HEK293T (cell line): ENCODE results near the gene CEMIP2.

Experiments
- CTCF ChIA-PET: fragments of 350-600 bp; formaldehyde crosslinking; extraction: SDS; loops from one replicate; lab custom pipeline; 2021; ENCODE audit warnings: antibody characterized with exemption, inconsistent platforms; lab: Yijun Ruan, JAX
- POLR2A ChIA-PET: fragments of 350-600 bp; formaldehyde crosslinking; extraction: SDS; loops from one replicate; lab custom pipeline; 2020; ENCODE audit warnings: antibody characterized with exemption, inconsistent platforms; lab: Yijun Ruan, JAX
- DNase-seq: peaks from one replicate; pipeline ENCODE4 v3.0.0; 2012; ENCODE audit warnings: mixed read lengths; ENCODE audit errors: extremely low spot score
- ARNT ChIP-seq: fragments of 450-650 bp; IDR thresholded peaks from 2 replicates; pipeline ENCODE4 v1.6.1; 2017; ENCODE audit warnings: mild to moderate bottlenecking
- BHLHE40 ChIP-seq: fragments of 450-650 bp; IDR thresholded peaks from 2 replicates; pipeline ENCODE4 v1.6.1; 2016; ENCODE audit warnings: mild to moderate bottlenecking, moderate library complexity, borderline replicate concordance
- CTBP1 ChIP-seq: fragments of 450-650 bp; IDR thresholded peaks from 2 replicates; pipeline ENCODE4 v1.6.1; 2016; ENCODE audit warnings: borderline replicate concordance
- ELF4 ChIP-seq: fragments of 450-650 bp; IDR thresholded peaks from 2 replicates; pipeline ENCODE4 v1.6.1; 2017; ENCODE audit warnings: antibody characterized with exemption
- FOXA1 ChIP-seq: fragments of 450-650 bp; IDR thresholded peaks from 2 replicates; pipeline ENCODE4 v1.6.1; 2016; ENCODE audit warnings: mild to moderate bottlenecking
- FOXK2 ChIP-seq: fragments of 450-650 bp; IDR thresholded peaks from 2 replicates; pipeline ENCODE4 v1.6.1; 2016; ENCODE audit warnings: mild to moderate bottlenecking
- FOXM1 ChIP-seq: fragments of 450-650 bp; IDR thresholded peaks from 2 replicates; pipeline ENCODE4 v1.6.1; 2017; ENCODE audit warnings: mild to moderate bottlenecking, borderline replicate concordance
- HDGF ChIP-seq: fragments of 450-650 bp; IDR thresholded peaks from 2 replicates; pipeline ENCODE4 v1.6.1; 2017; ENCODE audit warnings: antibody characterized with exemption, borderline replicate concordance
- L3MBTL2 ChIP-seq: fragments of 450-650 bp; conservative IDR thresholded peaks from 2 replicates; pipeline ENCODE4 v1.6.1; 2016; ENCODE audit warnings: mild to moderate bottlenecking
- LEF1 ChIP-seq: fragments of 450-650 bp; IDR thresholded peaks from 2 replicates; pipeline ENCODE4 v1.6.1; 2017; ENCODE audit warnings: mild to moderate bottlenecking, borderline replicate concordance
- NFRKB ChIP-seq: fragments of 450-650 bp; IDR thresholded peaks from 2 replicates; pipeline ENCODE4 v1.6.1; 2016; ENCODE audit warnings: mild to moderate bottlenecking, moderate library complexity
- PKNOX1 ChIP-seq: fragments of 450-650 bp; IDR thresholded peaks from 2 replicates; pipeline ENCODE4 v1.6.1; 2016
- SP1 ChIP-seq: fragments of 450-650 bp; IDR thresholded peaks from 2 replicates; pipeline ENCODE4 v1.6.1; 2017
- SUZ12 ChIP-seq: fragments of 450-650 bp; IDR thresholded peaks from 2 replicates; pipeline ENCODE4 v1.6.1; 2016; ENCODE audit warnings: mild to moderate bottlenecking
- TARDBP ChIP-seq: fragments of 450-650 bp; IDR thresholded peaks from 2 replicates; pipeline ENCODE4 v1.6.1; 2016
- ZNF384 ChIP-seq: fragments of 450-650 bp; IDR thresholded peaks from 2 replicates; pipeline ENCODE4 v1.6.1; 2016

Gene CEMIP2

DNA sequence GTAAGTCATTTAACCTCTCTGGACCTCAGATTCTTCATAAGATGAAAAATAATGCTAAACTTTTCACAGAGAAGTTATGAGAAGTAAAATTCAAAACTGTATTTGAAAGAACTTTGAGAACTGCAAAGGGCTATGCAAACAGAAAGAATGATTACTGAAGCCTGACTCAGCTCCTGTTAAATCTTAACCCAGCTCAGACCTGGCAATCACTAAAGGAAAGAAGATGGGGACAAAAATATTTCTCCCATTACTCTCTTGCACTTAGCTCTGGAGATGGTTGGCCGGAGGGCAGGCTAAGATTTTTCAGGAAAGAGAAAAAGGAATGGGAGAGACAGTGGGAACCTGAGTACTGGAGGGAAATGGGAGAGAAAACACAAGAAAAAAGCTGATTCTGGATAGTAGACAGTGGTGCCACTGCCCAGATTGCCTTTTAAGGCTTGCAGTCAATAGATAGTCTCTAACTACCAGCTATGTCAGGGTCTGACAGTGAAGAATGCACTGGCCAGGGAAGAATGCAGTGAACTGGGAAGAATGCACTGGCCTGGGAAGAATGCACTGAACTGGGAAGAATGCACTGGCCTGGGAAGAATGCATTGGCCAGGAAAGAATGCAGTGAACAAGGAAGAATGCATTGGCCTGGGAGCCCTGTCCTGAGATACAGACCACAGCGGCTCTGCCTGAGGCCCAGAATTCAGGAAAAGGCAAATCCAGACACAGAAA, 25.2 kb upstream of the CEMIP2 start:
- no peak for TF ChIP-seq FOXA1
- no peak for TF ChIP-seq FOXM1
- TF ChIP-seq SUZ12, result no peak
- TF ChIP-seq FOXK2, result no peak
- TF ChIP-seq L3MBTL2, result no peak
- TF ChIP-seq CTBP1, result no peak
- TF ChIP-seq NFRKB, result no peak
- CTCF ChIA-PET, result no interaction called here
- POLR2A ChIA-PET, result no interaction called here
- no peak for DNase-seq

GRCh38 chr9:71791875-71792274, 23.6 kb upstream of the CEMIP2 start:
- no peak for DNase-seq
- POLR2A ChIA-PET, result interaction anchor here (1.3 kb wide), 1 partner anchor 119 kb away, joined by 3 read pairs; the partner anchor contains the start of genes ABHD17B and C9orf85
- no peak for TF ChIP-seq LEF1
- TF ChIP-seq L3MBTL2, result no peak
- TF ChIP-seq ZNF384, result no peak
- TF ChIP-seq FOXM1, result no peak
- no peak for TF ChIP-seq SP1
- no peak for TF ChIP-seq SUZ12
- no peak for TF ChIP-seq TARDBP
- TF ChIP-seq HDGF, result no peak
- no peak for TF ChIP-seq ELF4
- no peak for TF ChIP-seq ARNT
- no peak for TF ChIP-seq NFRKB
- TF ChIP-seq FOXK2, result no peak
- TF ChIP-seq FOXA1, result no peak
- TF ChIP-seq PKNOX1, result no peak
- TF ChIP-seq CTBP1, result no peak
- no peak for TF ChIP-seq BHLHE40
- CTCF ChIA-PET, result no interaction called here

- ChIA-PET CTCF (interaction anchor here (0.7 kb wide), 1 partner anchor 183 kb away, joined by 4 read pairs; no protein-coding TSS in a partner anchor), POLR2A (no interaction called here)
- DNase-seq, result no peak
- no peak for TF ChIP-seq TARDBP
- TF ChIP-seq PKNOX1, result no peak
- no peak for TF ChIP-seq BHLHE40
- TF ChIP-seq FOXK2, result no peak
- TF ChIP-seq LEF1, result no peak
- no peak for TF ChIP-seq SP1
- no peak for TF ChIP-seq ELF4
- TF ChIP-seq FOXA1, result no peak
Observed at GRCh38 chr9:71790296-71790695, 22.0 kb upstream of the CEMIP2 start.

GRCh38 chr9:71783120-71783523, 14.8 kb upstream of the CEMIP2 start:
- no peak for TF ChIP-seq SUZ12
- no peak for TF ChIP-seq FOXM1
- no peak for TF ChIP-seq CTBP1
- no peak for TF ChIP-seq ARNT
- TF ChIP-seq FOXA1, result no peak
- TF ChIP-seq L3MBTL2, result no peak
- TF ChIP-seq PKNOX1, result no peak
- no peak for TF ChIP-seq BHLHE40
- no peak for TF ChIP-seq NFRKB
- TF ChIP-seq TARDBP, result no peak
- no peak for DNase-seq
- CTCF ChIA-PET, result no interaction called here
- POLR2A ChIA-PET, result no interaction called here

DNA sequence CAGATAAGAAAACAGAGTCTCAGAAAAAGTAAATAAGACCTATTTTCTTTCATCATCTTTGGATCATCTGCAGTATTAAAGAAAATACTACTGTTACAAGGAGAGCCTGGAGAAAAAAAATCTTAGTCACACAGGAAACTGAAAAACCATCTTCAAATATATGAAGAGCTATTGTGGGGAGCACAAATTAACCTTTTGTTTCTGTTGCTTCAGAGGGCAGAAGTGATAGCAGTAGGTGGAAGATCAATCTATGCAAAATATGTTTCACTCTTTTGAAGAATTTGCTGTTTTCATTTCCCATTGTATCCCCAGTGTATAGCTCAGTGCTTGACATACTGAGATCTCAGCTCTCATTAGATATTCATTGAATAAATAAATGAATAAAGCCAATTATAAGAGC, 13.1 kb upstream of the CEMIP2 start:
- CTCF ChIA-PET, result no interaction called here
- POLR2A ChIA-PET, result no interaction called here
- TF ChIP-seq SP1, result no peak
- no peak for TF ChIP-seq ELF4
- TF ChIP-seq NFRKB, result no peak
- TF ChIP-seq FOXA1, result no peak
- TF ChIP-seq CTBP1, result no peak
- no peak for TF ChIP-seq FOXM1
- no peak for TF ChIP-seq FOXK2
- no peak for TF ChIP-seq HDGF
- TF ChIP-seq ARNT, result no peak
- TF ChIP-seq ZNF384, result no peak
- no peak for TF ChIP-seq PKNOX1
- no peak for TF ChIP-seq SUZ12
- no peak for TF ChIP-seq L3MBTL2
- TF ChIP-seq LEF1, result no peak
- no peak for DNase-seq

- no peak for DNase-seq
- TF ChIP-seq LEF1 (no peak), PKNOX1 (no peak), NFRKB (no peak), ARNT (no peak), HDGF (no peak), FOXA1 (no peak), L3MBTL2 (no peak), FOXM1 (no peak), FOXK2 (no peak)
- CTCF ChIA-PET, result no interaction called here
- POLR2A ChIA-PET, result no interaction called here
Observed at GRCh38 chr9:71780953-71781352, 12.6 kb upstream of the CEMIP2 start.
